Pancreas (tissue), 10 donors: ENCODE data around the gene TECPR1. TPM values are rescaled to one million over a fixed set of nuclear protein-coding genes. Genes with fewer than 3 reads are reported as not detected.

Source experiments
- ATAC-seq, 4 donors: fragments of 200-7000 bp; cut with Tn5 transposase; one replicate each; pipeline versions ENCODE4 v1.8.0 to v1.9.1; 2020; ENCODE audit warnings: mild to moderate bottlenecking in 4 of 4, moderate library complexity in 4 of 4
- DNase-seq, 6 donors: peaks; one replicate each; pipeline ENCODE4 v3.0.0-alpha.2; 2020
- FAIRE-seq: peaks from 2 replicates; lab custom pipeline; 2012; peaks lifted over from hg19 to GRCh38; lab: Jason Lieb, UNC
- H3K27ac ChIP-seq, 4 donors: fragments of 200-600 bp; sonication (generic); 1 replicate in 3 of 4; 2 replicates in 1 of 4; pipeline versions ENCODE4 v1.5.0 to v1.8.0; 2020
- H3K27me3 ChIP-seq, 4 donors: fragments of 200-600 bp; one replicate each; pipeline ENCODE4 v1.8.0; 2021
- H3K36me3 ChIP-seq, 3 donors: fragments of 200-600 bp; sonication (generic) in 1 of 3; one replicate each; pipeline versions ENCODE4 v1.5.0 to v1.8.0; 2020 to 2021
- H3K4me1 ChIP-seq, 3 donors: fragments of 200-600 bp; one replicate each; pipeline ENCODE4 v1.8.0; 2021
- H3K4me3 ChIP-seq, 4 donors: fragments of 200-600 bp; sonication (generic) in 2 of 4; one replicate each; pipeline versions ENCODE4 v1.5.0 to v1.8.0; 2020 to 2021
- H3K9me3 ChIP-seq, 4 donors: fragments of 200-600 bp; one replicate each; pipeline ENCODE4 v1.8.0; 2021
- CTCF ChIP-seq, 4 donors: fragments of 200-600 bp; sonication (generic) in 3 of 4; IDR thresholded peaks; one replicate each; pipeline versions ENCODE4 v1.5.0 to v1.8.0; 2021; ENCODE audit warnings: antibody characterized with exemption in 4 of 4
- WGBS, 2 donors: extraction: QIAGEN DNeasy Blood & Tissue Kit; methylation state at CpG; one replicate each; pipeline ENCODE4 v1.1.7; 2013; 5-methylcytosine and 5-hydroxymethylcytosine counted together
- intact Hi-C, 3 donors: fragments of 100-400 bp; cut with DNase I; formaldehyde crosslinking; loops; one replicate each; pipeline versions ENCODE4 v1.11.1 to v1.14.2; 2022
- polyA plus RNA-seq, 2 donors: library from polyadenylated mRNA; stranded (reverse); fragments of 200-250 nt; gene quantifications; one replicate each; pipeline ENCODE4 v1.2.3, GENCODE V29; 2013
- total RNA-seq, 6 donors: library from RNA; stranded (reverse); fragmentation: NEBNext Ultra II Directional in 4 of 6; extraction: Animal tissue kit (Norgen Biotek cat#: 25700) in 4 of 6; gene quantifications; one replicate each; pipeline versions ENCODE4 v1.2.1 to v1.2.4, GENCODE V29; 2021 to 2023
- donor health status: healthy with polysubstance abuse.
- donor health status: DM: no; HTN: no; CAD: no; lungs with moderate emphysema.
- donor health status: DM: no; HTN: no; CAD: no.
- donor health status: control.
- donor health status: control.
- donor health status: Bipolar disorder and iron deficiency.
- donor health status: DM: yes; HTN: yes; CAD: no.
- donor health status: DM: no; HTN: no; CAD: no.
- donor health status: DM: no; HTN: no; CAD: no.
- donor health status: DM: yes; HTN: yes; CAD: no.

Gene TECPR1
- total and polyA plus RNA-seq, 8 donors = 12.5 to 36.3 (median 20.0) TPM

- peaks cover 0 to 9% (median 8%) of the 10 kb centered on the region in 3 donors for H3K4me1 ChIP-seq
- H3K36me3 ChIP-seq = no peaks in the 10 kb centered on the region
- DNase-seq (no peak), ATAC-seq (no peak), FAIRE-seq (no peak)
- TF ChIP-seq CTCF (IDR thresholded peaks at IDR 0.05) = no peak
- 87 to 96% methylated on average over 6 of the region's 6 CpGs for WGBS, 2 donors
- intact Hi-C loops = no loop called here
- no peak overlapping the region for H3K27ac ChIP-seq
- no peaks in the 10 kb centered on the region for H3K27me3 ChIP-seq
- H3K4me3 ChIP-seq = no peak overlapping the region
- no peaks in the 10 kb centered on the region for H3K9me3 ChIP-seq
These were observed 5.7 kb upstream of the TECPR1 start for GRCh38 chr7:98257701-98258100.

- 93% methylated on average over 7 of the region's 7 CpGs for WGBS, 2 donors
- DNase-seq (no peak), FAIRE-seq (no peak), ATAC-seq (no peak)
- Histone ChIP-seq H3K4me3 (no peak overlapping the region), H3K27ac (no peak overlapping the region), H3K36me3 (no peaks in the 10 kb centered on the region), H3K9me3 (no peaks in the 10 kb centered on the region), H3K27me3 (no peaks in the 10 kb centered on the region), H3K4me1 (peaks cover 0 to 9% (median 9%) of the 10 kb centered on the region in 3 donors)
- TF ChIP-seq CTCF (IDR thresholded peaks at IDR 0.05) = no peak
- intact Hi-C loops = no loop called here
These were observed 4.4 kb upstream of the TECPR1 start for GRCh38 chr7:98256431-98256830.

- 80 to 87% methylated on average over 11 of the region's 11 CpGs for WGBS, 2 donors
- no peak overlapping the region for H3K27ac ChIP-seq
- FAIRE-seq = no peak
- no peak overlapping the region for H3K4me3 ChIP-seq
- H3K9me3 ChIP-seq = no peaks in the 10 kb centered on the region
- ATAC-seq = no peak
- no peaks in the 10 kb centered on the region for H3K27me3 ChIP-seq
- no peaks in the 10 kb centered on the region for H3K36me3 ChIP-seq
- H3K4me1 ChIP-seq = peaks cover 0 to 17% (median 14%) of the 10 kb centered on the region in 3 donors
- intact Hi-C loops = no loop called here
- no peak for DNase-seq
- TF ChIP-seq CTCF (IDR thresholded peaks at IDR 0.05) = no peak
These were observed 3.0 kb upstream of the TECPR1 start for GRCh38 chr7:98254951-98255610.

- Histone ChIP-seq H3K27ac (no peak overlapping the region), H3K4me3 (no peak overlapping the region), H3K36me3 (no peaks in the 10 kb centered on the region), H3K27me3 (no peaks in the 10 kb centered on the region), H3K4me1 (peaks cover 0 to 20% (median 14%) of the 10 kb centered on the region in 3 donors), H3K9me3 (no peaks in the 10 kb centered on the region)
- FAIRE-seq = no peak
- DNase-seq = no peak
- ATAC-seq = no peak
- intact Hi-C loops = no loop called here
- TF ChIP-seq CTCF (IDR thresholded peaks at IDR 0.05) = no peak
- 82 to 88% methylated on average over 4 of the region's 4 CpGs for WGBS, 2 donors
These were observed 2.5 kb upstream of the TECPR1 start for GRCh38 chr7:98254516-98254915.

- Histone ChIP-seq H3K27me3 (no peaks in the 10 kb centered on the region), H3K9me3 (no peaks in the 10 kb centered on the region), H3K4me3 (peak overlapping the region; percentile 29 to 90 (median 72)), H3K36me3 (no peaks in the 10 kb centered on the region), H3K27ac (peak overlapping the region; percentile 86 to 90 (median 88)), H3K4me1 (peaks cover 0 to 20% (median 14%) of the 10 kb centered on the region in 3 donors)
- DNase-seq = no peak
- FAIRE-seq = no peak
- TF ChIP-seq CTCF (IDR thresholded peaks at IDR 0.05) = no peak
- ATAC-seq = no peak
- WGBS, 2 donors = 8% methylated on average over 32 of the region's 32 CpGs
- intact Hi-C loops = no loop called here
These were observed 508 bp upstream of the TECPR1 start for GRCh38 chr7:98252425-98253054.
